Progenitor cell of endocrine pancreas (in vitro differentiated cells): ENCODE results near the gene SCAMP2. TPM values are rescaled to one million over a fixed set of nuclear protein-coding genes. Genes with fewer than 3 reads are reported as not detected.

Experiments
- DNase-seq: peaks from one replicate; pipeline ENCODE4 v3.0.0; 2021; ENCODE audit warnings: low spot score; ENCODE audit not compliant: unreplicated experiment
- H3K27ac Mint-ChIP-seq: 2 replicates; pipeline ENCODE4 v1.8.0; 2021; ENCODE audit warnings: mild to moderate bottlenecking, moderate library complexity, mixed read lengths
- H3K27me3 Mint-ChIP-seq: 2 replicates; pipeline ENCODE4 v1.8.0; 2021; ENCODE audit warnings: mixed read lengths
- H3K36me3 Mint-ChIP-seq: 2 replicates; pipeline ENCODE4 v1.8.0; 2022; ENCODE audit warnings: mixed read lengths; ENCODE audit not compliant: insufficient read depth
- H3K4me1 Mint-ChIP-seq: 2 replicates; pipeline ENCODE4 v1.8.0; 2021; ENCODE audit warnings: low read depth, mixed read lengths
- H3K4me3 Mint-ChIP-seq: 2 replicates; pipeline ENCODE4 v1.8.0; 2021; ENCODE audit warnings: low read depth, mild to moderate bottlenecking, moderate library complexity, mixed read lengths
- H3K9me3 Mint-ChIP-seq: 2 replicates; pipeline ENCODE4 v1.8.0; 2021; ENCODE audit warnings: low read depth, mixed read lengths
- CTCF ChIP-seq: fragments of 200-600 bp; sonication (generic); IDR thresholded peaks from one replicate; pipeline ENCODE4 v1.5.0; 2021; ENCODE audit warnings: antibody characterized with exemption, mild to moderate bottlenecking; ENCODE audit not compliant: unreplicated experiment
- total RNA-seq: library from RNA; stranded (reverse); gene quantifications from 2 replicates; pipeline ENCODE4 v1.2.1, GENCODE V29; 2021

The SCAMP2 gene
- total RNA-seq, 1 donor from 2014 or later, result 63.0 TPM

- no peak for DNase-seq
Observed at GRCh38 chr15:74817370-74817737, 55.8 kb downstream of the SCAMP2 start.

GRCh38 chr15:74816624-74817369, 56.4 kb downstream of the SCAMP2 start:
- Mint-ChIP-seq H3K4me1 (no peaks in the 10 kb centered on the region), H3K27ac (peak overlapping the region; percentile 52), H3K36me3 (no peaks in the 10 kb centered on the region), H3K4me3 (no peak overlapping the region), H3K27me3 (peaks cover 24% of the 10 kb centered on the region), H3K9me3 (no peaks in the 10 kb centered on the region)
- TF ChIP-seq CTCF, result no peak
- DNase-seq, result no peak

More at GRCh38 chr15:74817370-74817737, 55.8 kb downstream of the SCAMP2 start:
- peaks cover 25% of the 10 kb centered on the region for H3K27me3 Mint-ChIP-seq
- TF ChIP-seq CTCF, result no peak
- H3K4me3 Mint-ChIP-seq, result no peak overlapping the region
- no peaks in the 10 kb centered on the region for H3K9me3 Mint-ChIP-seq
- H3K4me1 Mint-ChIP-seq, result no peaks in the 10 kb centered on the region
- H3K27ac Mint-ChIP-seq, result peak overlapping the region; percentile 53
- no peaks in the 10 kb centered on the region for H3K36me3 Mint-ChIP-seq

- Mint-ChIP-seq H3K4me3 (no peak overlapping the region), H3K36me3 (no peaks in the 10 kb centered on the region), H3K27ac (no peak overlapping the region), H3K9me3 (no peaks in the 10 kb centered on the region), H3K27me3 (peaks cover 23% of the 10 kb centered on the region), H3K4me1 (no peaks in the 10 kb centered on the region)
- no peak for DNase-seq
- no peak for TF ChIP-seq CTCF
Observed at GRCh38 chr15:74815961-74816360, 57.2 kb downstream of the SCAMP2 start.

GRCh38 chr15:74815121-74815934, 57.8 kb downstream of the SCAMP2 start:
- H3K4me3 Mint-ChIP-seq, result no peak overlapping the region
- no peak for TF ChIP-seq CTCF
- peaks cover 23% of the 10 kb centered on the region for H3K27me3 Mint-ChIP-seq
- H3K36me3 Mint-ChIP-seq, result no peaks in the 10 kb centered on the region
- H3K4me1 Mint-ChIP-seq, result no peaks in the 10 kb centered on the region
- DNase-seq, result no peak
- no peaks in the 10 kb centered on the region for H3K9me3 Mint-ChIP-seq
- H3K27ac Mint-ChIP-seq, result no peak overlapping the region

GRCh38 chr15:74812533-74812932, 60.6 kb downstream of the SCAMP2 start, which contains the start of gene LMAN1L:
LMAN1L (plus strand) TSS chr15:74812835; CDS start chr15:74812855, 20 bp downstream.
- no peaks in the 10 kb centered on the region for H3K9me3 Mint-ChIP-seq
- peaks cover 12% of the 10 kb centered on the region for H3K27me3 Mint-ChIP-seq
- no peaks in the 10 kb centered on the region for H3K4me1 Mint-ChIP-seq
- no peak for TF ChIP-seq CTCF
- H3K4me3 Mint-ChIP-seq, result no peak within 1 kb of the TSS
- H3K27ac Mint-ChIP-seq, result no peak within 1 kb of the TSS
- no peak for DNase-seq
- no peaks in the 10 kb centered on the region for H3K36me3 Mint-ChIP-seq
